ENCODE data around the gene OR2T2.
"Not testable (repeated sequence)": the region's sequence is repeated elsewhere in the genome, so short reads cannot be mapped to it uniquely, and the experiment has no call there.

OR2T2 gene

DNA sequence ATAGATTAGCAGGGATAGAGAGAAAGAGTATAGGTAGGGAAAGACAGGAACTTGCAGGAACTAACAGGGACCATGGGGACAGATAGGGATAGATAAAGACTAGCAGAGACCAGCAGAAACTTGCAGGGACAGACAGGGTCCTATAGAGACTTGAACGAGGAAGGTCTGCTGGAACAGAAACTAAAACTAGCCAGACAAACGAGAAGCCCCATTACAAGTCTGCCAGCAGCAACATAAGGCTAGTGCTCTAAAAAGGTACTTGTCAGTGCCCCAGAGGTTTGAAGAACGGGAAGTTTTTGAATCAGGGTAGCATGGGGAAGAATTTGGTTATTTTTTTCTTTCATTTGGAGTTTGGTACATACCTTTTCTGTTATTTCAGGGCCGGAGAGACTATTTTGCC is 13.2 kb upstream of the OR2T2 start:
- not testable (repeated sequence) for H3K4me3 ChIP-seq (ENCODE audit: low read depth, low read length); DNase-seq (ENCODE audit: low read depth)

DNA sequence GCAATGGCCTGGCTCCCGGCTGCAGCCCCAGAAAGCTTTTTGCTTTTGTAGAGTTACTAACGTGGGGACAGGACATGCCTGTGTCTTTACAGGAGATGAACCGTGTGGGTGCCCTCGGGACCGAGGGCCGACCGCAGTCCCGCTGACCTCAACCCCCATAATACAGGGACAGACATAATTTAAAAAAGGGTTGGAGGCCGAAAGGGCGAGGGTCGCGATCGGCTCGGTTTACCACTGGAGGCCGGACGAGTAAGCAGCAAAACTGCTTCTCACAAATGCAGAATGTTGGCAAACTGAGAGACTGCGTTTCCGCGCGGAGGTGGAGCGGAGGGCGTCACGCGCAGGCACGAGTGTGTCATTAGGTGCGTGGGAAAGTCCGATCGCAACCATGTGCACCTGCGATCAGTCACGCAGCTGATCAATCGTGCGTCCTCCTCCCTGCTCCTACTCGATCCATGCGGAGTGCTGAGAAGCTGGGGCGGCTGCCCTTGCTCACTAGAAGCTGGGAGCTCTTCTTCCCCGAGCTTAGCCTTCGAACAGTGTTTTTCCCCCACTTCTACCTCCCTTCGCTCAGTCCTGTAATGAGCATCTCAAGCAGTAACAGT is 11.5 kb upstream of the OR2T2 start:
- DNase-seq (ENCODE audit: low read depth); H3K4me3 ChIP-seq (ENCODE audit: low read depth, low read length): not testable (repeated sequence)

DNA sequence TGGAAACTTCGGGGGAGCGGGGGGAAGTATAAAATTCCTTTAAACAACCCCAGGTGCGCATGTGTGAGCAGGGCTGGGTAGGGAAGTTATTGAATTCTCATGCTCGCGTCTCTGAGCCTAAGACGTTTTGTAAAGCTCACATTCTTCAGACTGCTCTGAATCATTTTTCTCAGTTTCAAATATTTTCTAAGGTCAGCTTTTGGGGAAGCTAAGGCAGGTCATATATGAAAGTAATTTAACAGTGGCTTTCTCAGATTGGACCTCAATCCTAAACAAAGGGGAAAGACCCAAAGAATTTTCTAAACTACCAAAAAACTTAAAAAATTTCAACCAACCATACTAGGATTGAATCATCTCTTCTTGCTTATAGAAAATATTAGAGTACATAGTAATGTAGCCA is 10.5 kb upstream of the OR2T2 start:
- not testable (repeated sequence) for DNase-seq (ENCODE audit: low read depth)

DNA sequence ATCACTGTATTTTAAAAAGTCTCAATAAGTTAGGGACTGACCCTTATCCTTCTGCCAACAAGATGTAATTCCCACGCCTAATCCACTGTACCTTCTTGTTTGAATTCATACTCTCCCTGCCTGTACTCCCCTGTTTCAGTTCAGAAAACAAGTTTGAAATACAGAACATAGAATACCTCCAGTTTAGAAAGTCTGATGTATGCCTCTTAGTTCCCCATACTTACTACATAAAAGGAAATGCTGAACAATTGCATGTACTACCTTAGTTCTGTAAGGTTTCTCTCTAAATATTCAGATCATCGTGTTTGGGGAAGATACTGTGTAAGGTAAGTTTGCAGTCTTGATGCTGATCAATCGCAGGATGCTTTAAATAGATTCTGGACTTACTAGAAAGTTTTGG is 9.1 kb upstream of the OR2T2 start:
- H3K4me3 ChIP-seq (ENCODE audit: low read depth, low read length); DNase-seq (ENCODE audit: low read depth): not testable (repeated sequence)

More for the DNA sequence above, 10.5 kb upstream of the OR2T2 start:
- not testable (repeated sequence) for H3K4me3 ChIP-seq (ENCODE audit: low read depth, low read length)

DNA sequence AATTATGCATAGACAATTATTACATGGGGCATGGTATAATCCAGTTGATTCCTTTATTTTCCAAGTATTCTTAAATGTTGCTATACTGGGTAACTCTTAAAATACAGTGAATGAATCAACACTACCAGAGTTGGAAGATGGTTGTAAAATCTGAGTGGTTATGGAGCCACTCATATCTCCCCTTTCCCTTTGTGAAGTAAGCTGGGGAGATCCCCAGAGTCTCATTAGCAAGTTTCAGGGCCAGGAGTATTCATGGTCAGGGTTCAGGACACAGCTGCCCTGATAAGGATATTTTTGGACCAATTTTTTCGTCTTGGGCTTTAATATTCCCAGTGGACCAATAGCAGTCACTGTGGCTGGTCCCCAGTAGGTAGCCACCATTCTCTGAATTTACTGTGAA is 6.8 kb upstream of the OR2T2 start:
- not testable (repeated sequence) for DNase-seq (ENCODE audit: low read depth); H3K4me3 ChIP-seq (ENCODE audit: low read depth, low read length)

DNA sequence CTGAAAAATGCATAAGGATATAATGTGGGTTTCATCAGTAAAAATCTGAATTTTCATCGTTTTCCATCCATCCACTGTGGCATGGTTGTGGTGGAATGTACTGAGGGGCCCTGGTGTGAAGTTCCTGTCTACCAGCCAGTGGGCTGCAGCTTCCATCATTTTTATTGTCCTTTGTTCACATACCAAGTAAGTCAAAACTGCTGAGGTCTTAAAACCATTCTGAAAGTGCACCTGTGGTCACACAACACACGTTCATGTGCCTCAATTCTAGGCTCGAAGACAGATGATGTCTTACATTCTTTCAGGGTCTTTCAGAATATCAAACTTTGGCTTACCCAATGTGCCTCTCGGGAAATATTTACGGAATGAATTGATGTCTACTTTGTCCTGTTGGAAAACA is 6.2 kb upstream of the OR2T2 start:
- not testable (repeated sequence) for H3K4me3 ChIP-seq (ENCODE audit: low read depth, low read length); DNase-seq (ENCODE audit: low read depth)

DNA sequence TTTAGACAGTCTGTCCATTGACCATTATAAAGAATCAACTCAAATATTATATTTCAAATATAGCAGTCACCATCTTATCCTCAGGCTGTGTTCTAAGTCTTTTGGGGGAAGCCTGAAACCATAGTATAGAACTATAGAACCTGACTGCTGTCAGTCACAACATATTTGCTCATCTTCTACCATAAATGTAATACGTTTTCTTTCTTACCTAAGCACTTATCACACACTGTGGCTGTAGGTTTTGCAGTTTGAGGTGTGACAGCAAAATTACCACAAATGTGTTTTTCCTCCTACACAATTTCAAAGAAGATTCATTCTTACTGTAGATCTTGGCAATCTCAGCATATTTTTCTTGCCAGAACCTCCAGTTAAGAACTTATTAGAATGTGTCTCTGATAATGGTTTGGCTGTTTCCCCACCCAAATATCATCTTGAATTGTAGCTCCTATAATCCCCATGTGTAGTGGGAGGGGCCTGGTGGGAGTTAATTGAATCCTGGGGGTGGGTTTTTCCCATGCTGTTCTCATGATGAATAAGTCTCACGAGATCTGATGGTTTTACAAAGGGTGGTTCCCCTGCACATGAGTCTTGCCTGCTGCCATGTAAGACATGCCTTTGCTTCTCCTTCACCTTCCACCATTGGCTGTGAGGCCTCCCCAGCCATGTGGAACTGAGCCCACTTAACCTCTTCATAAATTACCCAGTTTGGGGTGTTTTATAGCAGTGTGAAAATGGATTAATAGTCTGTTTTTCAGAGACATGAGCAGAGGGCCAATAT is 2.7 kb upstream of the OR2T2 start:
- H3K4me3 ChIP-seq (ENCODE audit: low read depth, low read length); DNase-seq (ENCODE audit: low read depth): not testable (repeated sequence)

DNA sequence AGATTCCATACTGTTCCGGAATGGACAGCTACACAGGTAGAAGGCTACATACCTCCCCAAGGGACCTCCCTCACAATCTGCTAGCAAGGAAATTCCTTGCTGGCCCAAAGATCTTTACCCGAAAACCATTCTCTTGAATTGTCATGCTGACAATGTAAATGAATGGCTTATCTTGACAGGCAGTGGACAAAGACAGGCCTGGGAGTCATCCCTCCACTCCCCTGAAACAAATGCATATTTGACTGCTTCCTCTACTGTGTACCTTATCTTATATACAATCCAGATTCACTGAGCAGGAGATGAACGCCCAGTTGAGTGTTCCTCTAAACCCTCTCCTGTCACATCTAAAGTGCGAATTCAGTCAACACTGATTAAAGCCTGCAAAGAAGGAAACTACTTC is 834 bp upstream of the OR2T2 start:
- not testable (repeated sequence) for DNase-seq (ENCODE audit: low read depth); H3K4me3 ChIP-seq (ENCODE audit: low read depth, low read length)

DNA sequence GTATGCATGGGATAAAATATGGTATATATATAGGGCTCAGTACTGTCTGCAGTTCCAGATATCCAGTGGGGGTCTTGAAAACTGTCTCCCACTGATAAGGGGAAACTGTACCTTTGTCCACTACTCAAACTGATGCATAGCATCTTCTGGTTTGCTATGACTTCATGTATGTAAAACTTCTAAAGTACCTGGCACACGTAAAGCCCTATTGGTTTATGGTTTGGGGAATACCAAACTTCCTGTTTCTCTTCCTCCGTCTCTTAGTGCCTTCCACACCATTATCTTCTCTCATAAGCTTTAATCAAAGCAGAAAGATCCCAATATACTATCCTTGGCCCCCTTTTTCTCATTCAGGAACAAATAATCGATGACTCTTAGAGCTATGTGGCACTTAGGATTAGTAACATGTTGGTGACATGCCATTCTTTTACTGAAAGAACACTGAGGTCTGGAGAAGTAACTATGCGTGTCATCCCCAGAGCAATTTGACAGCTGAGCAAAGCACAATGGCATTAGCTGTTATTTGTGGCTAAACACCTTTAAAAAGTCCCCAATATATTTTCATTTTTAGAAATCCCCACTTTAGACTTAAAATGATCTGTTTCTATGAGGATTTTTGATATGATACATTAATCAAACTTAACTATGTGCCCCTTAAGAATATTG is 3.1 kb downstream of the OR2T2 start:
- H3K4me3 ChIP-seq (ENCODE audit: low read depth, low read length), result not testable (repeated sequence)

DNA sequence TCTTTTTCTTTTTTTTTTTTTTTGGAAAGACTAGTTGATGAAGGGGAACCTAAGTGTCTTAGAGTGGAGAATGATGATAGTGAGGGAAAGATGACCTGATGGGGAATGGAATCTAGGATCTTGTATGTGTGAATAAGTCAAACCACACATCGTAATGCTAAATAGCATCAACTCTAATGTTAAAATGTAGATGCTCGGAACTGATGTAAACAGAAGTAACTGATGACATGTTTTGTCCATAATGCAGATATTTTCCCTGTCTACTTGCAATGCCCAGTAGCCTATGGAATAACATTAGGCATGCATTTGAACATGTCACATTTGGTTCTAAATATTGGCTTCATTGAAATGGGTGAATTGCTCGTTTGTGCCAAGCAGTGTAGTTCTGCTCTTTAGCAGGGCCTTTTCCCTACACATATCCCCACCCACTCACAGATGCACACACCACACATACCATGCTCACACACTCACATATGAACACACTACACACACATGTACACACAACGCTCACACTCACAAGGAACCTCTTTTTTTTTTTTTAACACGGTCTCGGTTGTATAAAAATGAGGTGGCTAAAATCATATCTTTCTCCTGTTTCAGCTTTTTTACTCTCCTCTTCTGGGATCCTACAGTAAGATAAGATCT is 4.5 kb downstream of the OR2T2 start:
- not testable (repeated sequence) for H3K4me3 ChIP-seq (ENCODE audit: low read depth, low read length); DNase-seq (ENCODE audit: low read depth)

More for the DNA sequence above, 3.1 kb downstream of the OR2T2 start:
- not testable (repeated sequence) for DNase-seq (ENCODE audit: low read depth)

DNA sequence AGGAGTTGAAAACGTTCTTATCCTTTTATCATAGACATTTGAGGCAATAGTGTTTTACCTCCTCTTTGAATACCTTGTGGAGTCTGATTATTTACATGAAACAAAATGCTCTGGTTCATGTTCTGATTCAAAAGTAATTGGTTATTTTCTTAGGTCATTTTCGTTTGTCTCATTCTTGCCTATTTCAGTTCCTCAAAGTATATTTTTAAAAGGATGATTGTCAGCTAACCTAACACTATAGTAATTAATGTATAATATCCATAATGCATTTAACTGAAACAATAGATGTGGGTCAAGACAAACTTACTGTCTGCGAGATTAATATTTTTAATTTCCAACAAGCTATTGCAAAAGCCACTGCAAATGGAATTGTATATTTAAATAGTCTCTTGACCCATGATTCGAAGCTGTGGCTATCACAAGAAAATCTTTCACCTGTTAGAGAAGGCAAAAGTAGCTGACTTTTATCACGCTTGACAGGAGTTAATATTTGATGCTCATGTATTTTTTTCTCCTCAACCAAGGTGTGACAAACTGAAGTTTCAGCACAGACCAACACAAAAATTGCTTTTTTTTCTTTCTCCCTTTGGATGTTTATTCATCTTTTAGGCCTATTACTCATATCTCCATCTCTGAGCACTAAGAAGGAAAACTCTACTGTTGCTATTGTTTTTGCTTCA is 5.2 kb downstream of the OR2T2 start:
- not testable (repeated sequence) for DNase-seq (ENCODE audit: low read depth); H3K4me3 ChIP-seq (ENCODE audit: low read depth, low read length)

DNA sequence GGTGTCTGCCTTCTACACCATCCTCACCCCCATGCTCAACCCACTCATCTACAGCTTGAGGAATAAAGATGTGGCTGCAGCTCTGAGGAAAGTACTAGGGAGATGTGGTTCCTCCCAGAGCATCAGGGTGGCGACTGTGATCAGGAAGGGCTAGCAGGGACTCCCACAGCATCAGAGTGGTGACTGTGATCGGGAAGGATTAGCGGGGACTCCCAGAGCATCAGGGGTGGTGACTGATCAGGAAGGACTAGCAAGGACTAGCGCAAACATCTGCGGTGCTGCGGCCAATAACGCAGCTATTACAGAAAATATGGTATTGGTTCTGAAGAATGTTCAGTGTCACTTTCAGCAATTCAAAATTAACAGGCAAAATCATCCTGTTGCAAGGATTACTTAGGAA is 8.2 kb downstream of the OR2T2 start:
- DNase-seq (ENCODE audit: low read depth); H3K4me3 ChIP-seq (ENCODE audit: low read depth, low read length): not testable (repeated sequence)

DNA sequence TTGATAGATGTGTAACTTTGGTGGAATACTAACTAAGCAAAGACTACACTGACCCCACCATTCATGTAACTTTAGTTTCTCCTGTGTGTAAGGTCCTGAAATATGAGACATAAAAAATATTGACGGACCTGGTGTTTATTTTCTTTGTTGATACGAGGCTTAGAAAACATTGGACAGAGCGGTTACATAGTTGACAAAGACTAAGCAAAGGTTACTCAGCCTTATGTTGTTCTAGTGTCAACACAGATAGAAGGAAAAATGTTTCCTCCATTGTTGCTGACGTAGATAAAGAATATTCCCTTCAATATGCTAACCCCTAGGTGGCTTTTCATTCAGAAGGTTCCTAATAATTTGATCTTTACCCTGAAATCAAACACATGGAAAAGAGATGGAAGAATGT is 9.6 kb downstream of the OR2T2 start:
- DNase-seq (ENCODE audit: low read depth); H3K4me3 ChIP-seq (ENCODE audit: low read depth, low read length): not testable (repeated sequence)

DNA sequence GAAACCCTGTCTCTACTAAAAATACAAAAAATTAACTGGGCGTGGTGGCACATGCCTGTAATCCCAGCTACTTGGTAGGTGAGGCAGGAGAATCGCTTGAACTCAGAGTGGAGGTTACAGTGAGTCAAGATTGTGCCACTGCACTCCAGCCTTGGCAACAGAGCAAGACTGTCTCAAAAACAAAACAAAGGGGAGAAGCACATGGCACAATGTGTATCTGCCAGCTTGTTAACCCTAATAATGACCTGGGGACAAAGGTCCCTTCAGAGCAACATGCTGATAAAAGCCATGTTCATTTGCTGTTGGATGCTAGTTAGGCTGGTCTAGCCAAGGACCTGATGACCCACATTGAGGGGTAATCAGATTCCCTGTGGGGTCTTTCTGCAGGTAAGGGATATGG is 11.2 kb downstream of the OR2T2 start:
- DNase-seq (ENCODE audit: low read depth); H3K4me3 ChIP-seq (ENCODE audit: low read depth, low read length): not testable (repeated sequence)

DNA sequence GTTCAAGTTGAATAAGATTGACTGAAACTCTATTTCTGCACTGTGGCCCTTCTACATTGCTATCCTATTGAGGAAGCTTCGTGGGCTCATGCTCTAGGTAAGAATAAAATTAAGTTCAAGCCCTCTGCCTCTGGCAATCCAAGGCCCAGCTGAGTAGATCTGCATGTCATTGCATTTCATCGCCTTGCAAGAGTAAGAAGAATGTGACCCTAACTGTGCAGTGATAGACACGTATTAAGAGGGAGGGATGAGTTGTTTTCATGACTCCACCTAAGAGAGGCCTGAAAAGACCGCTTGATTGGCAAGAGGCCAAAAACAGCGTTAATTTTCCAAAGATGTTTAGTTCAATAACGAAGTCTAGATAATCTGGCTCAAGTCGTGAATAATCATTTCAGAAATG is 13.7 kb downstream of the OR2T2 start:
- not testable (repeated sequence) for H3K4me3 ChIP-seq (ENCODE audit: low read depth, low read length); DNase-seq (ENCODE audit: low read depth)

All from LNCaP clone FGC (cell line).